Stimulated activated CD8-positive, alpha-beta memory T cell treated with anti-CD3 and anti-CD28 coated beads, Interleukin-7, amount 100 ng/mL, for 24 hours (primary cell): ENCODE measurements around the gene GRIK4.

ENCODE experiments used
- DNase-seq: peaks from one replicate; pipeline ENCODE4 v3.0.0-alpha.2; 2020; ENCODE audit warnings: low read depth

Gene GRIK4

DNA sequence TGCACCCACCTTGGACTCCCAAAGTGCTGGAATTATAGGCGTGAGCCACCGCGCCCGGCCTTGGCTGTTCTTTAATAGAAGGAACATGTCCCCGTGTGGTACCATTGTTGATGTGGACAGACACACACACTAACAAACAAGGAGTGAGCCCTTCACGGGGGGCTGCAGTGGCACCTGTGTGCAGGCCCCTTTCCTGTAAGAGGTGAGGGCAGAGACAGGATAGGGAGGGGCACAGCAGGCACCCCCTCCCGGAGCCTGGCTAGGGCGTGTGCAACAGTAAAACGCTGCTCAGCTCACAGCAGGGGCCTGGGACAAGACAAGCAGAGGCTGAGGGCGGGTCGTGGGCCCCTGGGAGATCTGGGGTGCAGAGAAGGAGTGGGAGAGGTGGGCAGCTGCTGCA is 37.8 kb downstream of the GRIK4 start:
- DNase-seq: no peak

DNA sequence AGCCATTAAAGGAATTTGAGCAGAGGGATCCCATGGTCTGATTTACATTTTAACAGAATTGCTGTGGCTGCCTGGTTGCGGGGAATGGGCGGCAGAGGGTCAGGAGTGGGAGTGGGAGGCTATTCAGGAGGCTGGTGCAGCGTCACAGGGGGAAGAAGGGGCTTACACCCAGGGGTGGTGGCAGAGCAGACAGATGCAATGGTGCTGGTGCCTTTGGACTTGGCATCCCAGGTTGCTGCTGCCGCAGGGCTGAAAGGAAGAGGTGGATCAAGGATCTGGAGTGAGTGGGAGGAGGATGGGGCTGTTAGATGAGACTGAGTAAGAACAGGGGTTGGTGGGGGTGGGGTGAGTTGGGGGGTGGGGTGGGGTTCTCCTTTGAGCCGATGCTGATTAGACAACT is 38.5 kb downstream of the GRIK4 start:
- no peak for DNase-seq

DNA sequence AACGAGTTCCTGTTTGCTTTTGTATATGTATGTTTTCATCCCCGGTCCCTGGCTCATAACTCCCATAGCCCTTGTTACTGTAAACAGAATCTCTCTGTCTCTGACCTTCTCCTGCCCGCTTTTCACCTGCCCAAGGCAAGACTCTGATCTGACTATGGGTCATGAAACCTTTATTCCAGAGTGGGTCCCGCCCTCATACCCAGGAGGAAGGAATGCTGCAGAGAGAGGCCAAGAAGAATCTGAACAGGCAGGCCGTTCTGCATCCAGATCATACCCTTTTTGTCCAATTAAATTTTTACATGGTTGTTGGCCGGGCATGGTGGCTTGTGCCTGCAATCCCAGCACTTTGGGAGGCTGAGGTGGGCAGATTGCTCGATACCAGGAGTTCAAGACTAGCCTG is 39.6 kb downstream of the GRIK4 start:
- no peak for DNase-seq

DNA sequence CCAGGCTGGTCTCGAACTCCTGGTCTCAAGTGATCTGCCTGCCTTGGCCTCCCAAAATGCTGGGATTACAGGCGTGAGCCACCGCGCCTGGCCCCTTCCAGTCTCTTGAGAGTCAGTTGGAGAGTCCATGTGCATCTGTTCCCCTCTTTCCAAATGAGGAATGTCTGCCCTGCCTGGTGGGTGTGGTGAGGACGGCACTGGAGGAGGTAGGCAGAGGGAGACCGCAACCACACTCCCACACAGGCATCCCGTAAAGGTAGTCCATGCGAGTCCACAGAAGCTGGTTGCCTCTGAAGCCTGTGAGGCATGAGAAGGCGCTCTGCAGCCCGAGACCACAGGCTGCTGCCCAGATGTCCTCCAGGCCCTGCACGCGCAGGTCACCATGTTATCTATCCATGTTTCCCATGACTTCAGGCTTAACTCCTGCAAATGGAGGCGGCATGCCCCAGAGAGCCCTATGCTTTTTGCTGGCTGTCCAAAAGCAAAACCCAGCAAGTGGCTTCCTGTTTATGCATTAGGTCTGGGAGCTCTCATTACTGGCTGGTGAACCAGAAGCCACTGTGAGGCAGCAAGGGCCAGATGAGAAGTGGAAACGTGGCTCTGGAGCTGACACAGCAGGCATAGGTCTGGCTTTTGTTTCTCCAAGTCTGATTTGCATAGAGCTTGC is 43.4 kb downstream of the GRIK4 start:
- no peak for DNase-seq

DNA sequence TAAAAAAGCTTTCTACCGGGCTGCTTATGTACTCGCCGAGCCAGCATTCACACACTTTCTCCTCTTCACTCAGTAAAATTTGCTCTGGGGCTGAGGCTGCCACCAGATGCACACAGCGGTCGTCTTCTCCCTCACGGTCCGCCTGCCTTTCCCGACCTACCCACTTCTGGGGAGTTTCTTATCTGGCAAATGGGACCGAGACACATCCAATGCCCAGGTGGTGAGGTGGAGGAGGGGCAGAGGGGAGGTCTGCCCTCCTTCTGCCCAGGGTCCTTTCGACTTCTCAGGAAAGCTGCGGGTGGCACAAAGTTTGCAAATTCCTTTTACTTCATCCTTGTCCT is 43.9 kb downstream of the GRIK4 start:
- no peak for DNase-seq

DNA sequence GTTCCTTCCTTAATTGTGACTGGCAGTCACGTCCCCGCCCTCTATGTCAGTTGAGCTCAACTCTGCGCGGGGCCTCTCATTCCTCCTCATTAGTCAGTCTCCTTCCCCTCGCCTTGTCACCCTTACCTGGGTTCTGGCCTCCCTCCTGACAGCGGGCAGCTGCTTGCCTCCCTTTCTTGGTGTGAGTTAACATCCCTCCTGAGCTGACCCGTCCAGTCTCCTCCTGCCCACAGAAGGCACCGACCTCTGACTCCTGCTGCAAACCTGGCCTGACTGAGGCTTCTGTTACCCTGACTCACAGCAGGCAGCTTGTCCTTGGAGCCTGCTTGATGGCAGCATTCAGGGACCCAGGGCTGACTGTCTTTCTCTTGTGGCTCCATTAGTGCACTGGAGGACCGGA is 45.2 kb downstream of the GRIK4 start:
- no peak for DNase-seq

DNA sequence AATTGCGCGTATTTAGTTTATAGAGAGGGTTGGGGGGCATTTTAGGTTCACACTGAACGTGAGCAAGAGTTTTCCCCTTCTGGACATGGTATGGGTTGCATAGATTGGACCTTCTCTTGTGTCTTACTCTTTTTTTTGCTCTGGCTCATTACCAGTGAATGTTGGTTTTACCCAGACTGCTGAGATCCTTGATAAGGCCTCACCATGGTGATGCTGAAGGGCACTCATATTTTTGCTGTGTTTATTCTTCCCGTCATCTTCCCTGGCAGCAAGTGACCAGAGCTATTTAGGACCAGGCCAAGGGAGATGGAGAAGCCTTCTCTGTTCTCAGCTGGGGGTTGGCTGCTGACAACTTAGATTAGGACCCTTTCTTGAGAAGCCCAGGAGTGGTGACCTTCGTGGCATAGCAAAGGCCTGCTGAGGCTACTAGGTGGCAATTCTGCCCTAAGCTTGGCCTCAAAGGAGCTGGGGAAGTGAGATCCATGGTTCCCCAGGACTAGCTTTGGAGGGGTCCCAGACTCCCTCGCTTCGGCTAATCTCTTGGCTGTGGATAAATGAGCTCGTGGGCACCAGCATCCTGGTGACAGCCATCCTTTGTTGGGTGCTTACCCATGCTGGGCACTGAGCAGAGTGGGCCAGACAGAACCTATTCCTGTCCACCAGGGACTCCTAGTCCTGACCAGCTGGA is 47.3 kb downstream of the GRIK4 start:
- no peak for DNase-seq

DNA sequence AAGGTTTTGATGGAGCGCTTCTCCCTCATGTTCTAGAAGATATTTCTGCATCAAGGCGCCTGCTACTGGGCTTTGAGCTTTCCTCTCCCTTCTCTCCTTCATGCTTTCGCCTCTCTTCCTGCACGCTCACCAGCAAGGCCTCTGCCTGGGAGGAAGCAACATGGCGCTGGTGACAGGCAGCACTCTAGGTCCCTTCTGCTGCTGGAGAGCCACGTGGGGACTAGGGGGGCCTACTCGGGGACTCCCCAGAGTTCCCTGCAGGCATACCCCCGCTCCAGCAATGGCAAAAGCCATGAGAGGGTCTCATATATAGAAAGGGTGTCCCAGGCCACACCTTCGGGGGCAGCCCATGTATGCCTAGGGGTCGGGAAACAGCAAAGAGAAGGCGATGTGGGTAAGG is 49.7 kb downstream of the GRIK4 start:
- no peak for DNase-seq

DNA sequence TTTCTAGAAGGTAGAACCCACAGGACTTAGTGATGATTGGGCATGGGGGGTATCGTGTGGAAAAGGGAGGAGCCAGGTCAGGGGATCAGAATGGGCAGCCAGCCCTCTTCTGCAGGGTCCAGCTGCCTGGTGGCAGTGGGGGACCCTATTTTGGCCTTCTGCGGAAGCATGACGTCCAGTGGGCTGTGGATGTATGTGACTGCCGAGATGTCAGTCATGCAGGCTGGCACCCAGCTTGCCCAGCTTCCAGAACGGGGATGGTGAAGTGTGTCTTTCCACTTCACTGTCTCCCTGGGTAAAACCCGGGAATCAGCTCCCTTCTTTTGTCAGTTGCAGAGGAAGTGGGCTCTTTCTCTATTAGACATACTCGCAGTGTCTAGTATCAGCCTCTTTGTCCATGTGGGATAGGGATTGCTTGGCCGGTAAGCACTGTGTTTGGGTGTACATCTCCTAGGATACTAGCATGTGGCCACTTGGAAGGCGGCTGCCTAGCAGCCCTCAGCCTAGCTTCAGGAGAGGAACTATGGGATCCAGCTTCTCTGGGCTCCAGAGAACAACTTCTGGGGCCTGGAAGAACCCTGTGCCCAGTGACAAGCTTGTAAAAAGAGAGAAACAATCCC is 51.4 kb downstream of the GRIK4 start:
- DNase-seq: no peak

DNA sequence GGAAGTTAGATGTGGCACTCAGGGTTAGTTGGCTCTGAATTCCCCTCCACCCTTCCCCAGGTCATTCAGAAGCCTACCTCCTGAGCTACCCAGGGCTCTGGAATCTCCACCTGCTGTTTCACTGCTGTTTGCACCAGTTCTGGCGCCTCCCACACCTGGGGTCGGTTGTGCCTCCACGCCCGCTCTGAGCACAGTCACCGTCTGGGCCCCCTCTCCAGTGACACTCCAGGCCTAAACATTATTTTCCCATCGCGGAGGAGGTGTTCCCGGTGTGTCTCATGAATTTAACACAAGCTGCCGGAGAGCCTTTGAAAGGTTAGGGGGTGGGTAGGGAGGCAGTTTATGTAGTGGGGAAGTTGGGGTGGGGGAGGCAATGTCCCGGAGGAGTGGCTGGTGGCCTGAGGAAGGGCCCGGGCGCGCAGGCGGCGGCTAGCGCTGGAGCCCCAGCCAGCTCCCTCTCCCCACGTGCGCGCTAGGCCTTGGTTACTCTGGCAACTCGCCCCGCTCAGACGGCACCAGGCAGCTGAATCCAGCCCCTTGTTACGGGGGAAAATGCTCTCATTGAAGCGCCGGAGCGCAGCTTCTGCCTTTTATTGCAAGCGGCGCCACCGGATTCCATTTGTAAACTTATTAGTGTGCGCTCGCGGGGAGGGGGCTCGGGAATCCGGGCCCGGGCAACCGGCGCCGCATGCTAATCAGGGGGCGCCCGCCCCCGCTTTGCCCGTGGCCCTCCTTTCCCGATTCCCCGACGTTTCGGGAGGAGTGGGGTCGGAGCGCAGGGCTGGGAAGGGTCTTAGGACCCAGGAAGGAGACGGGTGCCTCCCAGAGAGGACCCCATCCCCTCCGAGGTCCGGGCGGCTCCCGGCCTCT is 52.4 kb downstream of the GRIK4 start:
- DNase-seq: no peak

DNA sequence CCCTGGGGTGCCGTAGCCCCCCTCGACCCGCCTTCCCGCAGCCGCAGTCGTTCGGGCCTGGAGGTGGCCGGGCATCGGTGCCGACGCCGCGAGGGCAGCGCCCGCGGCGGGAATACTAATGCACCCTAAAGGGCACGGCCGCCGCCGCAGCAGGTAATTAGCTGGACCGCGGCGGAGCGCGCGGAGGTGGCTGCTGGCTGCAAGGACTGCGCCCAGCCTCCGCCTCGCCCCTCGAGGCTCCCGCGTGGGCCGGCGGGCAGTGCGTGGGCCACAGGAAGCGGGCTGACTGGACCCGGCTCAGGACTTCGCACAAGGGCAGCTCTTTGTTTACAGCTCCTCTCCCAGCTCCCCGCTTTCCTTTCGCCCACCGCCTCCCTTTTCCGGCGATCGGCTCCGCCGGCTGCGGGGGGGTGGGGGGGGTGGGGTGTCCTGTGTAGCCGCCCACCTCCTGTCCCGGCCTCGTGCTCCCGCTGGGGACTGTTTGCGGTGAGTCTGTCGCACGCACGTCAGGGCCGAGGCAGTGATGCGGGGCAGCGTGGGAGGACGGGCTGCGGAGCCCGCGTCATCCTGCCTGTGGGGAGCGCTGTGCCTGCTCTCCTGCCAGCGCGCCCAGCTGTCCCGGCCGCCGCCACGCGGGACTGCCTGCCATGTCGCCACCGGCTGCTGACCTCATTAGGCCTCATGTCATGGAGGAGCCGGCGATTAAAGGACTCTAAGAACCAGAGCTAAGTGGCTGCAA is 53.2 kb downstream of the GRIK4 start:
- DNase-seq: no peak

DNA sequence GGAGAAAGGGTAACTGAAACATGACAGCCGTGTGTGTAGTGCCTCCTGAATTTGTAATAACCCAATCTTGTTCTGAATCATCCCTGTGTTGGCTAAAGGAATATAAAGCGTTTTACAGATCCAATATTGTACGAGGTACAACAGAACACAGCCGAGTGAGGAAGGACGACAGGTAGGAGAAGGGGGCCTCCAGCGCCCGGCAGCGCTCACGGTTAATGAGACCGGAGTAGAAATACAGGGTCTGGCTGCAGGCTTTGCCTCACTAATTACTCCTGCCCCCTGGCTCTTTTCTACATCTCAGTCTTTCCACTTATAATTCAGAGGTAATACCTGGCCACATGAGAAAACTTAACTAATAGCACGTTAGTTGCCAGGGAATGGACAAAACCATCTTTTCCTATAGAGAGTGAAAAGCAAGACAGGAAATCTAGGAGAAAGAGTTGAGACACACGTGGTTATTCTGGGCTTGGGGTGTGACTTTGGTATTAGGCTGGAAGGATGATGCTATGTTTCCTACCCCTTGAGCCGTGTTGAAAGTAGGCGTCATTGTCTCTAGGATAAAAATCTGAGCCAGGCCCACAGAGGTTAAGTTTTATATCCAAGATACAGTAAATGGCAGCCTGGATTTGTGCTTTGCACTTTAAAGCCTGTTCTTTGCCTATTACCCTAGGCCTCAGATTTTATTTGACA is 54.1 kb downstream of the GRIK4 start:
- no peak for DNase-seq

DNA sequence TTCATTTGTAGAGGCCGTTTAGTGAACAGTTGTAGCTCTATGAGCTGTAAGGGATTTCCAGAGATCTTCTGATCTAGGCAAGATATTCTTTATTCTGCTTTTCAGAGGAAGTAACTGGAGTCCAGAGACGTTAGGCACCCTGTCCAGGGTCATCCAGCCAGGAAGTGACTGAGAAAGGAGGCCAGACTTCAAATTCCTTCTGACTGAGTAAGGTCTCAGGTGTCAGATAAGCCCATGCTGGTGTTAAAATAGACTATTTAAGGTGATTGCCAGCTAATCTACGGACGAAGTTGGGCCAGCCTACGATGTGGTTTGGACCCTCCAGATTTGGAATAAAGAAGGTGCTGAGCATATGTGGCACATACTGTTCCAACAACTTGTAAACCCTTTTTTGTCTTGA is 54.6 kb downstream of the GRIK4 start:
- no peak for DNase-seq

DNA sequence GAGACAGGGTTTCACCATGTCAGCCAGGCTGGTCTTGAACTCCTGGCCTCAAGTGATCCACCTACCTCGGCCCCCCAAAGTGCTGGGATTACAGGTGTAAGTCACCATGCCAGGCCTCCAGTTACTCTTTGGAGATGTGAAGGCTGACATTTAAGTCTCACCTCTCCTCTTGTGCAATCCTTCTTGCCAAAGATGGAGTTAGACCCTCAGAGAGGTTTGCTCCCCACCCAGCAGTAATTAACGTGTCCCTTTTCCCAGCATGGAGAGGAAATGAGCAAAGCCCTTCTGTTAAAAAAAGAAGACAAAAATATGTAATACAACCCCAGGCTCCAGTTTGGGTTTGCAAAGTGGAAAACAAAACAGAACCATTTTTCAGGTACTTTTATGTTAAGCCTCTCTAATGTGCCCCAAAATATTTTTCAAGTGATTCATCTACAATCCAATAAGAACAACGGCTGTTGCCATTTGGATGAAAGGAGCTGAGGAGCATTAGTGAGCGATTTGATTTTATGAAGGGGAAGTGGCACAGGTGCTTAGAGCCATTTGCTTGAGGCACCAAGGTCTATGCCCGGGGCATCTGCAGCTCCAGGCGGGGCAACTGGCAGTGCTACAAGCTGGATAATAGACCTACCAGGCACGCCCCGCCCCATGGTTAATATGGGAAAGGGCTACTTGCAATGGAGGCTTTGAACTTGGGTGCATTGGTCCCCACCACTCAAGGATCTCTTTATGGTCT is 57.2 kb downstream of the GRIK4 start:
- DNase-seq: no peak

DNA sequence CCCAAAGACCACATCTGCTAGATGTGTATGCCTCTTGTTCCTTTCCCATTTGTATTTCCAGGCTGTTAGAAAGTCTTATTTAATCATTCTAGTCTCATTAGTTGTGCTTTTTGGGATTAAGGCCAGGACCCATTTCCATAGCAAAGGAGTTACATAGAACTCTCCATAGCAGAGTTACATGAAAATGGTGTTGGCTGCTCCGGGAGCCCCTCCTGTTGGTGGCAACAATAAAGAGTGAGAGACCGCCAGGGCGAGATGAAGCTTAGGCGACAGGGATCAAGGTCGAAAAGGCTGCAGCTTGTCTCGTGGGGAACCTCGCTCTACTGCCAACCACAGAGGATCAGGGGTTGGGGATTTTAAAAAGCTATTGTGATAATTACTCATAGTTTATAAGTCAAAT is 58.3 kb downstream of the GRIK4 start:
- DNase-seq: no peak

DNA sequence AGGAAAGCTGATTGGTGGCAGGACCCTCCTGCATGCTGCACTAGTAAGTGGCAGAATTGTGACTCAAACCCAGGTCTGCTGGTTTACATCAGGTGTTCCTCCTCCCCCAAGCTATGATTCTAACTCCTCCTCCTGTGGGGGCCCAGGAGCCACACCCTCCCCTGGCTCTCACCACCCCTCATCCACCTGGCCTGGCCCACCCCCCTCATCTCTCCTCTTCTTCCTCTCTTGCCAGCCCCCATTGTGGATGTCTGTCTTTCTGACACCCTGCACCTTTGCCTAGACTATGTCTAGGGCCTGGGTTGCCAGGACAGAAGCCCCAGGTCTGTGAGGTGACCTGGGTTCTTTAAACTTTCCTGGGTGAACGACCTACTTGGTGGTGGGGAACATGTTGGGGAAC is 59.9 kb downstream of the GRIK4 start:
- no peak for DNase-seq

DNA sequence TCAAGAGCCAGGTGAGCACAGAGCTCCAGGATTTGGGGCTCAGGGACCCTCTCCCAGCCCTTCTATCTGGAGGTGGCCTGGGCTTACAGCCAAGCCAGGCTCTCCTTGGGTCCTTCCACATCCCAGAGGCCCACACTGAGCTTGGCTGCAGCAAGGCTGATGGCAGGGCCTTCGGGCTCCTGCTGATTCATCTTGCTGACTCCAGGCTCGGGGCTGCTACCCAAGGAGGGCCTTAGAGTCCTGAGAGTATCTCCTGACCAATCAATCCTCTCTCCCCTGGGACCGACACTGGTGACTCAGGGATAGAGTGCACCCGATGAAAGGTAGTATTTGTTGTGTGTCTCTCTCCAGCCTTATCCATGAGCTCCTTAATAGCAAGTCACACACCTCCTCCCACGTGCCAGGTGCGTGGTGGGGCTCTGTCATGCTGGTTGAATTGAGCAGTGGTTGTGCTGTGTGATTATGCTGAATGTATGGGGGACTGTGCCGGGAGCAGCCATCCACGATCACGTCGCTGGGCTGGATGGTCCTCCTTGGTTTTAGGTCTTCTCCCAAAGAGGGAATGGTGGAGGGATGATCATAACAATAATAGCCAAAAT is 62.3 kb downstream of the GRIK4 start:
- no peak for DNase-seq

DNA sequence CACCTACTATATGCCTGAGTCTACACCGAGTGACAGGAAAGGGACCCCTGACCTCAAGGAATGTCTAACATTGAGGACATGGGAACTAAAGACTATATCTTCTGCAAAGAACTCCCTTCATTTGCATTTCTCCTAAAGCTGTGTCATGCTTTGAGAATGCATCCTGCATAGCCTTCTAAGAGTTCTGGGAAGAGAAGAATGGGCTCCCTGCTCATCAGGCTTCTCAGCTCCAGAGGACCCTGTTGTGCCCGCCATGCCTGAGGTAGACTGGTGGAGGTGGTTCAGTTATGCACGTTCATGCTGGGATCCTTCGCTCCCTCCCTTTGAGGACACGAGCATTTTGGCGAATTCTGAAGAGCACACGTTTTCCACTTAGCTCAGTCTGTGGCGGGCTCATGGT is 63.3 kb downstream of the GRIK4 start:
- no peak for DNase-seq

DNA sequence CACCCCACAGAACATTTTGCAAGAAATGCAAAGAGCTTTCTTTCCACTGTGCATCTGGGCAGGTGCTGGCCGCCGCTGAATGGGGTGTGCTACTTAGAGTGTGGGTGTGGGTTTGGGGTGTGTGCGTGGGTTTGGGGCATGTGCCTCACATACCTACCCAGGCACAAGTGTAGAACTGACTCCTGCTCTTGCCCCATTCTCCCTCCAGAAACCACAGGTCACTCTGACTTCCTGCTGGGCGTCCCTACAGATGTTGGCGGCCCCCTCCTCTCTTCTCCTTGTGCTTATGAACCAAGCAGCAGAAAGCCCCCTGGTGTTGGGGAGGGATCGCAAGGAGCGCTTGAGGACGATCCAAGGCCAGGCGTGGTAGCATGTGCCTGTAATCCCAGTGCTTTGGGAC is 63.9 kb downstream of the GRIK4 start:
- no peak for DNase-seq

DNA sequence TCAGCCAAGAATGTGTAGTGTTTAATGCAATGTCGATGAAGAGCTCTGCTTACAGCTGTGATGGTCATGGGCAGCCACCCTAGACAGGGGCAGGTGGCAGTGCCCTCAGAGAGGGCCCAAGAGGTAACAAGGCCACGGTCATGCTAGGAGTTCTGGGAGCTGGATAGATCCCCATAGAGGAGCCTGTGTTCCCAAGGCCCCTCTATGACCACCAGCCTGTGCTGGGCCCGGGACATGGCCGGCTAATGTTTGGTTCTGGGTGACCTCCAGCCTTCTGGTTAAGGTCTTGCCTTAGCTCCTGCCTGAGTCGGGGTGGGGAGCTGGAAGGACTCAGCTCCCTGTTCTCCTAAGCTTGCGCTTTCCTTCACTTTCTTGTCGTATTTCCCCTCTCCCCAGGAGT is 65.1 kb downstream of the GRIK4 start:
- DNase-seq: no peak
